Measurements from ENCODE around the gene SMOC2.

SMOC2 gene

DNA sequence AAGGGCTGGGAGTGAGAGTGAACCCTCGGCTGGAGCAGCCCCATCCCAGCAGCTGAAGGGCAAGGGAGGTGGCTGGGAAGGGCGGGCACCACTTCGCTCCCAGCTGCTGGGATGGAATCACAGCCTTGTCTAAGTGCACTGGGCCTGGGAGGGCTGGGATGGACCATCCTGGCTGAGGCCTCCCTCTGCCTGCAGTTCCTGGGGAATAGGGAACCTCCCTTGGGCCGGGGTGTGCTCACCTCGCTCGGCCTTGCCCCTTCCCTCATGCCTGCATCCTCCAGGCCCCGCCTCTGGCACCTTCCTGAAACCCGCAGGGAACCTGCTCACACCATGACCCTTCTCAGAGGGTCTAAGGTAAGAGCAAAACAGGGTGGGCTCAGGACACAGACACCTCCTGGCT lies 53.7 kb downstream of the SMOC2 start:
- DNase-seq: no peak

DNA sequence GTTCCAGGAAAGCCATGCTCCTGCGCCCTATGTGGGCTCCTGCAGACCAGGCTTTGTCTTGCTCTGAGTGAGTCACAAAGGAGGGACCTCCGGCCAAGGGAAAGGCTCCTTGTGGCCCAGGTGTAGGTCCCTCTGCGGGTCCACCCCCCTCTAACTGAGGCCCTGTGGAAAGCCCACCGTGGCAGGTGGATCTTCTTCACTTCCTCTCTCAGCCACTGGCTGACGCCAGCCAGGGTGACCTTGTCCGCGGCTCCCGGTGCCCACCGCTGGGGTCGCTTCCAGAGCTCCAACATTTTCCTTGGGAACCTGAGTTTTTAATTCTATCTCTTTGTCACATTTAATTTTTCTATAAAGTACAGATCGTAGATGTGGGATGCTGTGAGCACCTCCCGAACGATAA lies 54.1 kb downstream of the SMOC2 start:
- DNase-seq: no peak

DNA sequence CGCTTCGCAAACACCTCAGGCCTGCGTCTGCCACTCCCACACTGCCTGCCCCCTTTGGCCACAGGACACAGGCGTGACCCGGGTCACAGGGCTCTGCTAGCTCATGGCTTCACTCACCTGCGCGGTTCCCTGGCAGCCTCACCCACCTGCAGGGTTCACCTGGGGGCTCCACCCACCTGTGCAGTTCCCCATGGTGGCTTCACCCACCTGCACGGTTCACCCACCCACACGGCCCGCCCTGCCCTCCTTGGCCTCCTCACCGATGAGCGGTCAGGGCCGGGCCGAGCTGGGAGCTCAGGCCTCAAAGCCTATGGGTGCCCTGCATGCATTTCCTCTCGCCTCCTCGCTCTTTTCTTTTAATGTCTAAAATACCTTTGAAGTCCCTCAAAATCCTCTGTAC lies 54.7 kb downstream of the SMOC2 start:
- DNase-seq: no peak

DNA sequence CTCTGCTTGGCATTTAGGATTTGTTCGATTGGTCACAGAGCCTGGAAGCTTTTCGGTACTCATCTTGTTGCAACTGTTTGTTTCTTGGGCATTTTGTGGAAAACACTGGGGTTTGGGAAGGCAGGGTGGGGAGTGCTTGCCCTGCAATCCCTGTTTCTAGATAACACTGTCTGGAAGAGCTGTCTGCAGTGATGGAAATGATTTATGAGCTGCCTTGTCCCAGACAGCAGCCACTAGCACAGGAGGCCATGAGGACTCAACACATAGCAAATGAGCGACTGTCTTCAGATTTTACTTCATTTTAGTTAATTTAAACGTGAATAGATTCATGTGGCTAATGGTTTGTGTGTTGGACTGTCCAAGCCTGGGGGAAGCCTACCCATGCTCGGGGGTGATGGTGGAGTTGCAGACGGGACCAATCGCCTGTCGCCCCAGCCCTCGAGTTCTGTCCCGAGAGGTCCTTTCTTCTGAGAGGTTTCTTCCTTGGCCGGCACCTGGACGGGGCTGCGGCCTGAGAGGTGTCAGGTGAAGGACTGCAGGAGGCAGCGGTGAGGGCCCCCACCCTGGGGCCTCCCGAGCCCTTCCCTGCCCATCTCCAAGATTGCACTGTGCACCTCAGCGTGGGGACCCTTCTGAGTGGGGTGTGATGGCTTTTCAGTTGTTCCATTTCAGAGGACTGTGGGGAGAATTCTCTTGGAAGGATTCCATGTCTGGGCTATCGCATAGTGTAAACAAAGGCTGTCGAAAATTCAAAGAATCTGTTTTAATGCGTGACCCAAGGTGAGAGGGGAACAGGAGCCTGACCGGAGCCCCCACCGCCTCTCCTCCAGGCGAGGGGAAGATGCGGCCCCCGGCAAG lies 55.4 kb downstream of the SMOC2 start:
- DNase-seq: no peak

DNA sequence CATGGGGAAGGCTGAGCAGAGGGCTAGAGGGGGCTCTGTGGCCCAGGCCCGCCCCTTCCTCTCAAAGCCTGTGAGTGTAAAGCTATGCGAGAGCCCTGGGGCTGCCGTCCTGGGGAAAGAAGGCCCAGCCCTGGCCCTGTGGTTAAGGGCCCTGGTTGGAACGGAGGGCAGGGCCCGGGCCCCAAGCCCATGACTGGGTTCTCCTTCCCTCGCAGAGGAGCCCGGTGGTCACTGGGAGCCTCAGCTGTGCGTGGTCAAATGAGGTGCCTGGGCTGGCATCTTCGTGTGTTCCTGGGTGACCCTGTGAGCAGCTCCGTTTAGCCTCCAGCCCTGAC lies 56.0 kb downstream of the SMOC2 start:
- no peak for DNase-seq

DNA sequence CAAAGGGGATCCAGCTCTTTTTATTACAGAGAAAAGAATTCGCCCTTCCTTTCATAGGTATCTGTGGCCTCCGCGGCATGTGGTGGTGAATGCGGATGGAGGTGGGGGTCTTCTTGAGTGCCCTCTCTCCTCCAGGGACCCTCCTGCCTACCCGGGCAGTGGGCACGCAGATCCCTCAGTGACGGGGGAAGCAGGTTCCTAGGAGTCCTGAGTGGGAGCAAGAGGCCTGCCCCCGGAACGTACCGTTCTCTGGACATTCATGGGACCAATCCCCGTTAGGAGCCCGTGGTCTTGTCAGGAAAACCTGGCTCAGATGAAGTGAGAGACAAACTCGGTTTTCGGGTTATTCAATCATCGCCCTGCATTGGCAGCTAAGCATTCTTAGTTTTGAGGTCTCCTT lies 56.4 kb downstream of the SMOC2 start:
- DNase-seq: no peak

DNA sequence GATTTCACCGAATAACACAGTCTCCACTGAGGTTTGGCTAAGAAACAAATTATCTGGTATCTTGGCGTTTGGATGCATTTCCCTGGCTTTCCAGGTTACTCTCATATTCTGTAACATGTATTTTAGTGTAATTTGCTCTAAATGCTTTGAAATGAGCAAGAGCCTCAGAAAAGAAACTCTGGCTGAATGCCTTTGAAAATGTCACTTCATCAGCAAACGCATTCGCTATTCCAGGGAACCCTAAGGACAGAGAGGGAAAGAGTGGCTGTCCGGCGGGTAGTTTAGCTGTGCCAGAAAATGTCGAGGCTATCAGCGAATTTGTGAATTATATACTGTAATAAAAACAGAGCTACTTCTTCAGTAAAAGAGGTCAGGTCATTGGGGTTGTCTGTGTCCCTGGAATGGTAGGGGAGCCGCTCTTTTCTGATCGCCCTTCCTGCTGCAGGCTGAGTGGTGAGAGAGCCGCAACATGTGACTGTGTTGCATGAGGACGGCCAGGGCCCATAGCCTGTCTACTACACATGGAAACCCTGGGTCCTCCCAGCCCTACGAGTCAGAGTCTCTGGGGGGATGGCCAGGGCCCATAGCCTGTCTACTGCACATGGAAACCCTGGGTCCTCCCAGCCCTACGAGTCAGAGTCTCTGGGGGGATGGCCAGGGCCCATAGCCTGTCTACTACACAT lies 57.3 kb downstream of the SMOC2 start:
- no peak for DNase-seq

DNA sequence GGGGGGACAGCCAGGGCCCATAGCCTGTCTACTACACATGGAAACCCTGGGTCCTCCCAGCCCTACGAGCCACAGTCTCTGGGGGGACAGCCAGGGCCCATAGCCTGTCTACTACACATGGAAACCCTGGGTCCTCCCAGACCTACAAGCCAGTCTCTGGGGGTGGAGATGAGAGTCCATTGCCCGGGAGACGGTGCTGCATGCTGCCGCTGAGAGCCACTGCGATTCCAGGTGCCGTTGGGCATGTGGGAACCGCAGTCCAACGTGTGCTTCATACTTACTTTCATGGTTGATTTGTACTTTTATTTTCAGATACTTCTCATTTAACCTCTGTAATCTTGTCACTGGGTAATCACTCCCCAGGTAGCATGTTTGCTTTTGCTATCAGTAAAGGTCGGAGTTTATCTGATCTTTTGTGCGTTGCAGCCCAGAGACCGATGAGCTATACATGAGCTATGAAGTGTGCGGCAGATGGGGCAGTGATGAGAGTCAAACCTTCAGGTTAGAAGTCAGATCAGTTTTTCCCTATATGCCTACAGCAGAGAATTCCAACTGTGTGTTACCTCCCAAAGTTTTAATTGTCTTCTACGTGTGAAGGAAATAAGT lies 58.2 kb downstream of the SMOC2 start:
- DNase-seq: no peak

DNA sequence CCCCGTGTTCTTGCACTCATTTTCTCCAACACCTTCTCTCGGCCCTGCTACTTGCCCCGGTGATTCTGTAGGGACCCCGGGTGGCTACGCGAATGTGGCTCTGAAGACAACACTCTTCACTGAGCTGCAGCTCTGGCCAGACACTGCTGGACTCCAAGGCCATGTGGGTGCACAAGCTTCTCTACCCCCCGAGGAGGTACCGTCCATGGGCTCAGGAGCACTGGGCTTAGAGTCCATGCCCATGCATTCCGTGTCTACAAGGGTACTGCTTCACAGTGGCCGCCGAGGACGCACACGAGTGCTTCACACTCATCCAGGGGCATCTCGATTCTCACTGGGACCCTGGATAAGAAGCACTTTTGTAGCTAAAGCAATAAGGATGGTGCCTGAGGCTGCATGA lies 59.5 kb downstream of the SMOC2 start:
- DNase-seq: no peak

DNA sequence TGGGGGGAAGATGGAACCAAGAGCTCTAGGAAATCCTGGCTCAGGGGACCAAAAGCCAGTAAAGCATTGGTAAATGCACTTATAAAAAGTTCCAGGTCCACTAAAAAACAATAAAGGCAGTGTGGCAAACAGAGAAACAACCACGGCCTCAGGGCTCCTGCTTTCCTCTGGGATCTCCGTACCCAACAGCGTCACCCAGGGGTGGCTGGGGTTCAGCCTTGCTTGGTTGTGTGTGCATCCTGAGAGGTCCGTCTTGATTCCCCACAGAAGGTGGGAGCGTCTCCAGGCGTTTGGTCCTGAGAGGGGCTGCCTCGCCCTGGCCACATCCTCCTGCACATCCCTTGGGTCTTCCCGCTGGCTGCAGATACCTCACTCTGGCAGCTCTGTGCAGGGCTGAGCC lies 60.6 kb downstream of the SMOC2 start:
- DNase-seq: no peak

DNA sequence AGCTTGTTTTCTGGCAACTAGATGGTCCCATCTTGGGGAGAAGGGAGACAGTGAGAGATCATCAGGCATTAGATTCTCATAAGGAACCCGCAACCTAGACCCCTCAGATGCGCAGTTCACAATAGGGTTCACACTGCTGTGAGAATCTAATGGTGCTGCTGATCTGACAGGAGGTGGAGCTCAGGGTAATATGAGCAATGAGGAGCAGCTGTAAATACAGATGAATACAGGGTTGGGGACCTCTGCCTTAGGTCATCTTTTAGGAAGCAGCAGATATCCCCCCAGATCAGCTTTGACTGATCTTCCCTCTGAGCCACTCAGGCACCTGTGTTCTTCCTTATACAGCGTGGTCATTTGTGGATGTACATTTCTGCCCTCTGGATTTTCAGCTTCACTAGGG lies 63.4 kb downstream of the SMOC2 start:
- no peak for DNase-seq

DNA sequence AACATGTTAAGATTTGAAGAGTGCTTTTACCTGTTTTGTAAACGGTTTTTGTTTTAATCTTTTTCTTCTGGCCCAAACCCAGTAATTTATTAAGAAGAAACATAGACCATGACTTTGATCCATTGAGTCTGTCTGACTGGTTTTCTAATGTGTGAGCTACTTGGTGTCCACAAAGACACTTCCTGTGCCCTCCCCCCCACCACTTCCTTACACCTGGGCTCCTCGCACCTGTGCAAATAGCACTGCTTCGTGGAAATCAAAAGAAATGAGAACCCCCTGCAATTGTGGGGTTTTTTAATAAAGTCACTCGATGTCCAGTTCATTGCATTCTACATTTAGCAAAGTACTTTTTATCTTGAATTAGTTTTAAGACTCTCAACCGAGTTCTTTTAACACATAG lies 65.5 kb downstream of the SMOC2 start:
- DNase-seq: peak; percentile 68

DNA sequence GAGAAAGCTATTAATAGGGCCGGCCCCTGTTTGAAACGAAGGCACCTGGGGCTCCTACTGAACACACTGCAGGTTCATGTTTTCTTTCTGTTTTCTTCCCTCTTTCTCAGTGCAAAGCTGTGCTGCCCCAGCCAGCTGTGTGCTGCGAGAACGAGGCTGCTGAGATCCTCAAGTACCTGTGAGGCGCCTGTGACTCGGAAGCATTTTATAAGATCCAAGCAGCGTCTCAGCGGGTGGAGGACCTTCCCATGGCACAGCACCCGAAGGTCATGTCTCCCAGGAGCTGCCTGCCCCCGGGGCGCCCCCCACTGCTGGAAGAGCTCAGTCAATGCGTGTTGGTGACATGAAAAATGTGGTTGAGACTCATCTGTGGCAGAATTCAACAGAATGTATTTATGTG lies 66.3 kb downstream of the SMOC2 start:
- no peak for DNase-seq

DNA sequence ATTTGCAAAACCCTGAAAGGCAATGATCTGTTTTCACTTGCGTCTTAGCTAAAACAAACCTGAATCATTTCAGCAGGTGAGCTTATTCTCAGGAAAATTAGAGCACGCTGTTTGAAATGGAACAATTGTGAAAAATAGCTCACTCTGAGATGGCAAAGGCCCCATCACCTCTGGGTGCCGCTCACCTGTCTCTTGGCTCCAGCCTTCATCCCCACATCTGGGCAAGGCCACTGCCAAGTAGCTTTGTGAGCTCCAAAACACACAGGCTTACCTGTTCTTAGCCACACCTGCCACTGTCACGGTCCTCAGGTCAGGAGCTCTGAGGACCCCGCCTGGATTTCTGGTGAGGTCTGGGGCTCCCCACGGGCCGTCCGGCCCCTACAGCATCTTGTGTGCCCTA lies 66.7 kb downstream of the SMOC2 start:
- no peak for DNase-seq

DNA sequence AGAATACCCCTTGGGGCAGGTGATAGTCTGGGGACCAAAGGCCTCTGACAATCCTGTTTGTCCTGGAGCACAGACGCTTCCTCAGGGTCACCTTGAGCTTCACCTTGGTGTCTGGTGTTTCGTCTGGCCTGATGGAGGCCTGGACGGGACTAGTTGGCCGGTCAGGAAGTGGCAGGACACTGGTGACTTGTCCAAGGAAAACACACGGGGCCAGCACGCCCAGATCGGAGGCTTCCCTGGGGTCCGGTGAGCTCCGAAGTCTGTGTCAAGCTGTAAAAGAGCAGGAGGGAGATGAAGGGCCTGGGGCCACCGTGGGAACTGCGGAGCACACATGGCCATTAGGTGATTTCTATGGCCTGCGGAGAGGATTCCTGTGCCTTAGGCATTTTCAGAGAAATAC lies 67.9 kb downstream of the SMOC2 start:
- DNase-seq: no peak

DNA sequence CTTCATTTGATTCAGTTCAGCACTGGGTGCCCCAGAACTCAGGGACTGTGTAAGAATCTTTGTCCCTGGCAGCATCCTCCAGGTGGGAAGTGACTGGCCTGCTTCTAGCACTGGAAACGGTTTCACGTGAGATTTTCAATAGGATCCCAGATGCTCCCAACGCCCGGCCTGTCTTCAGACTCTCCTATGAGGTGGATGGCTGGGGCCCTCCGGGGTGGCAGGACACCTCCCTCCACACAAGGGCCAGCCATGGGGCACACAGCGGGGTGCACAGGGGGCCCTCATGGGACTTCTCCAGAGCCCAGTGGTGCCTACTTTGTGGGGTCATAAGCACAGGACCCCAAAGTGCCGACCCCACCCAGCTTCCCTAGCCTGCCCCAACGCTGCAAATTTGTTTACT lies 72.8 kb downstream of the SMOC2 start:
- no peak for DNase-seq

DNA sequence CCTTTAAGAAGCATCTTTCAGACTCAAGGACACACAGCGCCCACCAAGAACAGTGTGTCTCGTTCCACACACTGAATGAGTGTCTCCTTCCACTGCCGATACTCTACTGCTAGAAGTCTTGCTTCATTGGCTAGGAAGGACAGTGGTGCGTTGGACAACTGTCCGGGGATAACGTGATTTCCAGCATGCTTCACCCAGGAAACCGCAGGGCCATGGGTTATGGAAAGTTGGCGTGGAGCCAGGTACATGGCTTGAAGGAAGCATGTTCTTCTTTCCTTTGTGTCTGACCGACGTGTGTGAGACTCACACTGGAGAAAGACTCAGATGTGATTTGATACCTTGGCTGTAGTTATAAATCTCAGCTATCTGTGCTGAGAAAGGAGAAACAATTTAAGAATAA lies 73.2 kb downstream of the SMOC2 start:
- DNase-seq: no peak

DNA sequence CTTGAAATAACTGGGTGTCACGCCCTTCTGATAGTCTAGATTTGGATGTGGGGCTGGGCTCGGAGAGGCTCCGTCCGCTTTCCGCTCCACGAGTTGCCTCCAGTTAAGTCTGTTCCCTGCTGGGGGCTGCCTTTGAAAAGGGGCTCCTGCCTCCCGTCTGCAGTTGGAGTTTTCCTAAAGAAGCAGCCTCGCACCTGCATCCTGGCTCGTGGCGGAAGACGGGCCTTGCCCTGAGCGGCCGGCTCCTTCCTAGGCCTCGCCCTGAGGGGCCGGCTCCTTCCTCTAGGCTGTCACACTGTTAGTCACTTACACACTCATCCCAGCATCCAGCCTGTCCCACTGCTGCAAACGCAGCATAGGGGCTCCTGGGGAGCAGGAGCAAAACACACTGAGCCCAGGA lies 74.4 kb downstream of the SMOC2 start:
- no peak for DNase-seq

DNA sequence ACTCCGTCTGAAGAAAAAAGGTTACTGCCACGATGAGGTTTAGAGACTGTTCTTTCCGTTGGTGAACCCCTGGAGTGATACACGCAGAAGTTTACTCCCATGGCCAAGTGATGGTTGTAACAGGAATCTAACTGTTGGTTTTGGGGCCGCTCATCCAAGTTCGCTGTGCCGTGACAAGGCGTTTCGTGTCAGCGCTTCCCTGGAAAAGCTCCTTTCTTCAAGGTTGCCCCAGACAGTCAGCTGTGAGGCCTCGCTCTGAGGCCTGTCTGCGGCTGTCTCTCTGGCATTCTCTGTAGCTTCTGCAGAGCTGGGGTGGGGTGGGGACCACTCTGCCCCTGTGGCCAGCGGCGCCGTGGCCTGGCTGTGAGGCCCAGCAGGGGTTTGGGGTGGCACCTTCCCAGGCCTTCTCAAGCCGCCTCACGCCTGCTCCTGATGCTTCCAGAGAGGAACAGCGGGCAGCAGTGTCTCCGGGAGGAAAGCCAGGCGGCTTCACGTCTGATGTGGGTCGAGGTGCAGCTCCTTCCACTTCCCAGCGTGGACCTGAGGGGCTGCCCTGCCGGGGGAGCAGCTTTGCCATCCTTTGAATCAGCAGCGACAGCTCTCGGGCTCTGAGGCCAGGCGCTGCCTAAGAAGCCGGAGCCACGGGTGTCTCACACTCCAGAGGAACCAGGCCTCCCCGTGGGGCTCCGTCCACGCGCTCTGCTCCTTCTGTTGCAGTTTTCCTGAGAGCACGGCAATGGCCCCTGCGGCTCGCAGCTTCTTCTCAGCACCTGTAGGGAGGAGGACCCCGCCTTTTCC lies 76.2 kb downstream of the SMOC2 start:
- no peak for DNase-seq

DNA sequence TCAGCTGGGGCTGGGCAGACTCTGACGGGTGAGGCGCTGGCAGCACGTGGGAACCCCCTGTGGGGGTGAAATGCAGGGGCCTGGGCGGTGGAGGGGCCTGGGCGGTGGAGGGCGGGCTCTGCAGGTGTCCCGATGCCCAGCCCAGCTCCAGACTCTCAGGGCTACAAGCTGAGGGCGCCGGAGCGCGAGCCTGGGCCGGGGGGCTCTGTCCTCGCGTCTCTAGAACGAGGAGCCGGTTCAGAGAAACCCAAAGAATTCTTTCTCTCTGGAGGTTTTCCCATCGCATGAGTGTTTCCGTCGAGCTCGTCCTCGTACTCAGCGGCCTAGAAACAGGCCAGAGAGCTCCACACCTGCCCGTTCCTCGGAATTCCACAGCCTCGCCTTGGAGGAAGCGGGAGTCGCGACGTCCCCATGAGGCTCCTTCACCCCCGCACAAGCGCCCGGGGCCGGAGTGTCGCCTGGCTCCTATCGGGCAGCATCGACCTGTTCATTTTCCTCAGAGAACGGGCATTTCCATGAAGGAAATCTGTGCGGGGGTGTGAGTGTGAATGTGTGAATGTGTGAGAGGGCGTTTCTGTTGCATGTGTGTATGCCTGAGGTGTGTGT lies 76.9 kb downstream of the SMOC2 start:
- DNase-seq: no peak

DNA sequence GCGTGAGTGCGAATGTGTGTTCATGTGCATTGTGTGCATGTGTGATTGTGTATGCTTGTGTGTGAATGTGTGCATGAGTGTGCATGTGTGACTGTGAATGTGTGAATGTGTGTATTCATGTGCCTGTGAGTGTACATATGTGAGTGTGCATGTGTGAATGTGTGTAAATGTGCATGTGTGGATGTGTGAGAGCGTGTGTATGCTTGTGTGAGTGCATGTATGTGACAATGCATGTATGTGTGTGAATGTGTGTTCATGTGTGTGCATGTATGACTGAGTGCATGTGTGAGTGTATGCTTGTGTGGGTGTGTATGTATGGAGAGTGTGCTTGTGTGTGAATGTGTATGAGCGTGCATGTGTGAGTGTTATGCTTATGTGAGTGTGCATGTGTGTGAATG lies 77.4 kb downstream of the SMOC2 start:
- DNase-seq: no peak

DNA sequence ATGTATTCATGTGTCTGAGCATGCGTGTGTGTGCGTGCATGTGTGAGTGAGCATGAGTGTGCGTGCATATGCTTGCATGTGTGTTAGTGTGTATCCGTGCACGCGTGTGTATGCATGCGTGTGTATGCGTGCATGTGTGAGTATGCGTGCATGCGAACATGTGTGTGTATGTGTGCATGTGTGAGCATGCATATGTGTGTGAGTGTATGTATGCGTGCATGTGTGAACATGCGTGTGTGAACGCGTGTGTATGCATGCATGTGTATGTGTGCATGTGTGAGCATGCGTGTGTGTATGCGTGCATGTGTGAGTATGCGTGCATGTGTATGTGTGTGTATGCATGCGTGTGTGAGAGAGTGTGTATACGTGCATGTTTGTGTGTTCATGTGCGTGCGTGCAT lies 77.9 kb downstream of the SMOC2 start:
- DNase-seq: no peak

DNA sequence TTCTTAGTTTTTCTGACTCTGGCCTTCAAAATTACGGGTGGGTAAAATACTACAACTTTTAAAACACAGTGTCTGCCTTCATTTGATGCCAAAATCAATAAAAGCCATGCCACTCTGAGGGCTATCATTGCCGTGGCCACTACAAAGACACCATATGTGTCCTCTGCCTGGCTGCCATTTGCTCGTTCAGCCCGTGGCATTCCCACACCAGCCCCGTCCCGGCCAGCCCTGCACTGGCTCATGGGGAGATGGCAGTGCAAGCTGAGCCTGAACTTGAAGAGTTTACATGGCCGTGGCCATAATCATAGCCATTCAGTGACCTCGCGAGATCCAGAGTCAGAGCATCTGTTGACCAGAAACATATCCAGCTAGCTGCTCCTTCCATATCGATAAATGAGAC lies 79.2 kb downstream of the SMOC2 start:
- no peak for DNase-seq
